NT2/D1 (cell line): ENCODE data around the gene RPL19.

ENCODE experiments used
- SUZ12 ChIP-seq: IDR thresholded peaks from 2 replicates; pipeline ENCODE4 v1.6.1; 2011; ENCODE audit not compliant: insufficient read length, insufficient read depth; ENCODE audit errors: extremely low read depth
- ZNF274 ChIP-seq: IDR thresholded peaks from 2 replicates; pipeline ENCODE4 v1.6.1; 2011; ENCODE audit warnings: mild to moderate bottlenecking, low read depth, low read length

DNA sequence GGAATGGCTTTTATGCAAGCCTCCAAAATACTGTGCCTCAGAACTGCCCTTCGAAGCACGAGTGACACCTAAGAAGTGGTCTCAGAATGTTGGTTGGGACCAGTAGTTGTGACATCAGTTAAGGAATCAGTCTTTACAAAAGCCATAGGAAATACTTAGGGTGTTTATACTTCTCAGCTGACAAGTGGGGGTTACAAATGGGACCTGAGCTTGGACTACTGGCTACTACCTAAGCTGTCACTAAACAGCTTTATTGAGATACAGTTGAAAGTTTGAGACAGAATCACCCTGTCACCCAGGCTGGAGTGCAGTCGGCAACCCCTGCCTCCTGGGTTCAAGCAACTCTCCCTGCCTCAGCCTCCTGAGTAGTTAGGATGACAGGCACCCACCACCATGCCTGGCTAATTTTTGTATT, 5.0 kb downstream of the RPL19 start:
- no peak for TF ChIP-seq SUZ12
- no peak for TF ChIP-seq ZNF274
